HS-27A (cell line): ENCODE measurements around the gene ANKRD24.
"Not testable (repeated sequence)": the region's sequence is repeated elsewhere in the genome, so short reads cannot be mapped to it uniquely, and the experiment has no call there.

Experiments
- DNase-seq: peaks from one replicate; pipeline ENCODE4 v3.0.0-alpha.2; 2012; ENCODE audit warnings: low read depth, missing footprints

The ANKRD24 gene

GRCh38 chr19:4230237-4230636, 47.7 kb downstream of the ANKRD24 start:
- DNase-seq = not testable (repeated sequence)

GRCh38 chr19:4231521-4231920, 49.0 kb downstream of the ANKRD24 start:
- DNase-seq = not testable (repeated sequence)

- DNase-seq = not testable (repeated sequence)
Measured at GRCh38 chr19:4232139-4232538, 49.6 kb downstream of the ANKRD24 start.

GRCh38 chr19:4232614-4233281, 50.3 kb downstream of the ANKRD24 start:
- no peak for DNase-seq

- no peak for DNase-seq
Measured at GRCh38 chr19:4233282-4233853, 50.9 kb downstream of the ANKRD24 start.

- no peak for DNase-seq
Measured at GRCh38 chr19:4234142-4234861, 51.8 kb downstream of the ANKRD24 start.

- DNase-seq = no peak
Measured at GRCh38 chr19:4234862-4235201, 52.3 kb downstream of the ANKRD24 start.

- DNase-seq = not testable (repeated sequence)
Measured at GRCh38 chr19:4237510-4237909, 55.0 kb downstream of the ANKRD24 start.

GRCh38 chr19:4238831-4239230, 56.3 kb downstream of the ANKRD24 start:
- no peak for DNase-seq

- DNase-seq = no peak
Measured at GRCh38 chr19:4241824-4242430, 59.4 kb downstream of the ANKRD24 start.

GRCh38 chr19:4245938-4246337, 63.4 kb downstream of the ANKRD24 start:
- DNase-seq = not testable (repeated sequence)

GRCh38 chr19:4246767-4247593, 64.5 kb downstream of the ANKRD24 start, which contains the start of gene YJU2:
YJU2 (plus strand) TSS chr19:4247080; CDS start chr19:4247147, 67 bp downstream.
- DNase-seq = peak; percentile 96

GRCh38 chr19:4256563-4256962, 74.1 kb downstream of the ANKRD24 start:
- DNase-seq = no peak

- DNase-seq = no peak
Measured at GRCh38 chr19:4257025-4257424, 74.5 kb downstream of the ANKRD24 start.

GRCh38 chr19:4258181-4258580, 75.7 kb downstream of the ANKRD24 start:
- DNase-seq = no peak

- no peak for DNase-seq
Measured at GRCh38 chr19:4260613-4261191, 78.2 kb downstream of the ANKRD24 start.

- no peak for DNase-seq
Measured at GRCh38 chr19:4264812-4265211, 82.3 kb downstream of the ANKRD24 start.

GRCh38 chr19:4266253-4267000, 83.9 kb downstream of the ANKRD24 start:
- no peak for DNase-seq

GRCh38 chr19:4267101-4267900, 84.8 kb downstream of the ANKRD24 start:
- peak; percentile 26 for DNase-seq
